Endothelial cell of umbilical vein (primary cell): Measurements from ENCODE around the gene FAM168A. TPM values are rescaled to one million over a fixed set of nuclear protein-coding genes. Genes with fewer than 3 reads are reported as not detected.

ENCODE experiments used
- BruUV-seq: library from RNA; stranded (reverse); fragments of 400-500 nt; replicated peaks from 2 replicates; lab custom pipeline; 2021; lab: Mats Ljungman, UMichigan
- CTCF ChIA-PET: fragments of 300-600, 350-600 bp; sonication (Branson Sonifier 250); formaldehyde crosslinking; loops from one replicate; lab custom pipeline; 2021; ENCODE audit warnings: antibody characterized with exemption, inconsistent platforms; lab: Charles Lee
- POLR2A ChIA-PET: fragments of 300-600, 350-600 bp; sonication (Branson Sonifier 250); formaldehyde crosslinking; loops from one replicate; lab custom pipeline; 2021; ENCODE audit warnings: antibody characterized with exemption, inconsistent platforms; lab: Charles Lee
- DNase-seq: peaks from one replicate; pipeline ENCODE4 v3.0.0-alpha.2; 2011; ENCODE audit warnings: low read depth, low spot score
- FAIRE-seq: peaks from 2 replicates; lab custom pipeline; 2011; peaks lifted over from hg19 to GRCh38; lab: Jason Lieb, UNC
- H2AFZ ChIP-seq: 2 replicates; pipeline ENCODE4 v1.6.0; 2012; ENCODE audit warnings: low read depth, low read length, control low read depth, inconsistent platforms
- H3K27ac ChIP-seq: 2 replicates; pipeline ENCODE4 v1.5.1; 2011; ENCODE audit warnings: low read depth, mild to moderate bottlenecking, control low read depth, low read length, moderate library complexity; ENCODE audit not compliant: insufficient read depth
- H3K27me3 ChIP-seq, 2 experiments: 2 replicates each; pipeline versions ENCODE4 v1.6.0 to v1.6.1; 2011; ENCODE audit warnings: low read length in 2 of 2, mixed read lengths in 1 of 2; ENCODE audit not compliant: control insufficient read depth in 2 of 2, insufficient read depth in 2 of 2
- H3K36me3 ChIP-seq, 2 experiments: 2 replicates in 1 of 2; 3 replicates in 1 of 2; pipeline ENCODE4 v1.5.1; 2011; ENCODE audit warnings: low read length in 2 of 2, mild to moderate bottlenecking in 1 of 2, moderate library complexity in 1 of 2; ENCODE audit not compliant: control insufficient read depth in 2 of 2, insufficient read depth in 2 of 2; ENCODE audit errors: extremely low read depth in 1 of 2
- H3K4me1 ChIP-seq: 3 replicates; pipeline ENCODE4 v1.5.1; 2011; ENCODE audit warnings: mild to moderate bottlenecking, low read length; ENCODE audit not compliant: control insufficient read depth, insufficient read depth; ENCODE audit errors: extremely low read depth
- H3K4me2 ChIP-seq: 2 replicates; pipeline ENCODE4 v1.6.1; 2011; ENCODE audit warnings: low read length, control low read depth, mixed read lengths; ENCODE audit not compliant: insufficient read depth
- H3K4me3 ChIP-seq, 3 experiments: fragments of 200-600 bp in 1 of 3; sonication (generic), shearing (Covaris generic) in 1 of 3; replicated peaks in 1 of 3; 2 replicates each; pipeline ENCODE4 v1.5.1; 2011 to 2016; ENCODE audit warnings: control low read depth in 3 of 3, low read length in 3 of 3, mild to moderate bottlenecking in 2 of 3, inconsistent platforms in 1 of 3, low read depth in 1 of 3, moderate library complexity in 1 of 3; ENCODE audit not compliant: insufficient read depth in 1 of 3
- H3K79me2 ChIP-seq: 2 replicates; pipeline ENCODE4 v1.6.0; 2012; ENCODE audit warnings: low read length, inconsistent platforms; ENCODE audit not compliant: control insufficient read depth, insufficient read depth
- H3K9ac ChIP-seq: replicated peaks from 2 replicates; pipeline ENCODE3; 2011; ENCODE audit warnings: low read length, control low read depth; ENCODE audit not compliant: insufficient read depth; ENCODE audit errors: extremely low read depth
- H3K9me1 ChIP-seq: replicated peaks from 3 replicates; pipeline ENCODE4 v1.6.0; 2011; ENCODE audit warnings: mild to moderate bottlenecking, low read length; ENCODE audit not compliant: control insufficient read depth, insufficient read depth; ENCODE audit errors: extremely low read depth
- H3K9me3 ChIP-seq: replicated peaks from 2 replicates; pipeline ENCODE4 v1.5.1; 2012; ENCODE audit warnings: low read length, inconsistent platforms; ENCODE audit not compliant: control insufficient read depth, insufficient read depth
- H4K20me1 ChIP-seq: replicated peaks from 2 replicates; pipeline ENCODE3; 2011; ENCODE audit warnings: mild to moderate bottlenecking, low read length; ENCODE audit not compliant: control insufficient read depth, insufficient read depth; ENCODE audit errors: extremely low read depth
- EZH2 ChIP-seq: IDR thresholded peaks from 2 replicates; pipeline ENCODE4 v1.6.1; 2012; ENCODE audit warnings: borderline replicate concordance, low read depth, mild to moderate bottlenecking, moderate library complexity, low read length, inconsistent platforms; ENCODE audit not compliant: severe bottlenecking
- FOS ChIP-seq: IDR thresholded peaks from 2 replicates; pipeline ENCODE4 v1.6.1; 2011; ENCODE audit warnings: mild to moderate bottlenecking, low read length, moderate library complexity, borderline replicate concordance; ENCODE audit not compliant: insufficient read depth
- GATA2 ChIP-seq: IDR thresholded peaks from 2 replicates; pipeline ENCODE4 v1.7.0; 2011; ENCODE audit warnings: low read depth, mild to moderate bottlenecking, moderate library complexity, mixed read lengths, low read length; ENCODE audit not compliant: insufficient read length, insufficient read depth
- JUN ChIP-seq: IDR thresholded peaks from 2 replicates; pipeline ENCODE4 v1.6.1; 2011; ENCODE audit warnings: borderline replicate concordance, low read depth; ENCODE audit not compliant: insufficient read length, insufficient read depth
- MYC ChIP-seq: IDR thresholded peaks from one replicate; pipeline ENCODE4 v1.6.1; 2011; ENCODE audit warnings: mild to moderate bottlenecking, low read depth, low read length
- POLR2A ChIP-seq: IDR thresholded peaks from 2 replicates; pipeline ENCODE4 v1.6.1; 2012; ENCODE audit warnings: low read depth, mild to moderate bottlenecking, control low read depth, low read length
- POLR2AphosphoS5 ChIP-seq: IDR thresholded peaks from 2 replicates; pipeline ENCODE4 v1.6.1; 2012; ENCODE audit warnings: low read depth, mild to moderate bottlenecking, control low read depth, low read length, moderate library complexity; ENCODE audit not compliant: insufficient read depth
- dilution Hi-C: fragments of 300-500 bp; cut with MboI; formaldehyde crosslinking; loops from one replicate; pipeline ENCODE4 v1.15.0; 2019; ENCODE audit warnings: low sequenced_read_pairs; ENCODE audit not compliant: extremely low pct_ligation_motif_present
- intact Hi-C: fragments of 100-400 bp; cut with micrococcal nuclease; formaldehyde crosslinking; loops from one replicate; pipeline ENCODE4 v1.10.0; 2022
- polyA plus RNA-seq, 4 experiments: library from polyadenylated mRNA; depleted of rRNA in 3 of 4; stranded (reverse) in 3 of 4; unstranded in 1 of 4; fragments of >200 nt; gene quantifications; 2 replicates each; pipeline versions ENCODE4 v1.2.1 to v1.2.3, GENCODE V29; 2011 to 2012; ENCODE audit warnings: missing spikeins in 1 of 4
- total RNA-seq: library from RNA; stranded (reverse); gene quantifications from 2 replicates; pipeline ENCODE4 v1.2.3, GENCODE V29; 2021
- TF ChIP-seq, protein P1 (sequence below): IDR thresholded peaks from 2 replicates; pipeline ENCODE4 v1.6.1; 2011; ENCODE audit not compliant: insufficient read depth, insufficient read length
- TF ChIP-seq, protein P2 (sequence below), 2 donors: IDR thresholded peaks; 1 replicate in 1 of 2; 2 replicates in 1 of 2; pipeline ENCODE4 v1.5.1; 2011; ENCODE audit warnings: low read length in 2 of 2, mild to moderate bottlenecking in 2 of 2, moderate library complexity in 2 of 2, control low read depth in 1 of 2, inconsistent platforms in 1 of 2, low read depth in 1 of 2; ENCODE audit not compliant: insufficient read depth in 1 of 2; ENCODE audit errors: extremely low read depth in 1 of 2

The FAM168A gene
- total and polyA plus RNA-seq, 2 donors (not counting 3 experiments of a cell fraction or from before 2014, with no cell fraction given): 17.0 to 20.5 TPM

- Histone ChIP-seq H3K4me1 (no peaks in the 10 kb centered on the region), H3K27me3 (no peaks in the 10 kb centered on the region), H3K36me3 (peaks cover 6 to 67% of the 10 kb centered on the region in 2 experiments), H4K20me1 (no peaks in the 10 kb centered on the region), H3K4me2 (no peak overlapping the region), H3K79me2 (no peaks in the 10 kb centered on the region), H3K9me1 (no peaks in the 10 kb centered on the region), H3K27ac (no peak overlapping the region), H2AFZ (no peak overlapping the region), H3K9ac (no peak overlapping the region), H3K9me3 (no peaks in the 10 kb centered on the region), H3K4me3 (no peak overlapping the region)
- TF ChIP-seq POLR2AphosphoS5: no peak
- TF ChIP-seq FOS: no peak
- TF ChIP-seq, protein P1, sequence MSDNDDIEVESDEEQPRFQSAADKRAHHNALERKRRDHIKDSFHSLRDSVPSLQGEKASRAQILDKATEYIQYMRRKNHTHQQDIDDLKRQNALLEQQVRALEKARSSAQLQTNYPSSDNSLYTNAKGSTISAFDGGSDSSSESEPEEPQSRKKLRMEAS: no peak
- TF ChIP-seq GATA2: no peak
- TF ChIP-seq, protein P2, sequence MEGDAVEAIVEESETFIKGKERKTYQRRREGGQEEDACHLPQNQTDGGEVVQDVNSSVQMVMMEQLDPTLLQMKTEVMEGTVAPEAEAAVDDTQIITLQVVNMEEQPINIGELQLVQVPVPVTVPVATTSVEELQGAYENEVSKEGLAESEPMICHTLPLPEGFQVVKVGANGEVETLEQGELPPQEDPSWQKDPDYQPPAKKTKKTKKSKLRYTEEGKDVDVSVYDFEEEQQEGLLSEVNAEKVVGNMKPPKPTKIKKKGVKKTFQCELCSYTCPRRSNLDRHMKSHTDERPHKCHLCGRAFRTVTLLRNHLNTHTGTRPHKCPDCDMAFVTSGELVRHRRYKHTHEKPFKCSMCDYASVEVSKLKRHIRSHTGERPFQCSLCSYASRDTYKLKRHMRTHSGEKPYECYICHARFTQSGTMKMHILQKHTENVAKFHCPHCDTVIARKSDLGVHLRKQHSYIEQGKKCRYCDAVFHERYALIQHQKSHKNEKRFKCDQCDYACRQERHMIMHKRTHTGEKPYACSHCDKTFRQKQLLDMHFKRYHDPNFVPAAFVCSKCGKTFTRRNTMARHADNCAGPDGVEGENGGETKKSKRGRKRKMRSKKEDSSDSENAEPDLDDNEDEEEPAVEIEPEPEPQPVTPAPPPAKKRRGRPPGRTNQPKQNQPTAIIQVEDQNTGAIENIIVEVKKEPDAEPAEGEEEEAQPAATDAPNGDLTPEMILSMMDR (IDR thresholded peaks at IDR 0.05; ENCODE audit: extremely low read depth in 1 of 2, insufficient read depth in 1 of 2, low read depth in 1 of 2, low read length in 2 of 2): no peak
- no peak for TF ChIP-seq MYC
- no peak for TF ChIP-seq POLR2A
- no peak for TF ChIP-seq JUN
- no peak for TF ChIP-seq EZH2
- dilution Hi-C loops: no loop called here
- FAIRE-seq: no peak
- intact Hi-C loops: no loop called here
- no TSS peak for BruUV-seq
- CTCF ChIA-PET: interaction anchor here (0.7 to 4.2 kb wide), 5 partner anchors 8 to 268 kb away, joined by 3 to 31 read pairs (median 3); no protein-coding TSS in a partner anchor
- POLR2A ChIA-PET: interaction anchor here (0.6 kb wide), 1 partner anchor 315 kb away, joined by 3 read pairs; no protein-coding TSS in a partner anchor
- DNase-seq: no peak
Observed at GRCh38 chr11:73358071-73358470, 239.8 kb downstream of the FAM168A start.
